Esophagus (tissue), 2 donors: ENCODE data around the gene SLCO4A1. TPM values are rescaled to one million over a fixed set of nuclear protein-coding genes. Genes with fewer than 3 reads are reported as not detected.

Experiments used
- H3K27ac ChIP-seq, 2 donors: one replicate each; pipeline ENCODE4 v1.5.1; 2013; ENCODE audit warnings: low read depth in 2 of 2, mild to moderate bottlenecking in 2 of 2, inconsistent platforms in 1 of 2, low read length in 1 of 2, moderate library complexity in 1 of 2
- H3K27me3 ChIP-seq, 2 donors: one replicate each; pipeline ENCODE4 v1.6.1; 2013; ENCODE audit warnings: low read length in 2 of 2, control low read depth in 1 of 2, mild to moderate bottlenecking in 1 of 2; ENCODE audit not compliant: insufficient read depth in 2 of 2, control insufficient read depth in 1 of 2
- H3K36me3 ChIP-seq, 2 donors: one replicate each; pipeline ENCODE4 v1.6.1; 2013; ENCODE audit warnings: low read length in 1 of 2; ENCODE audit not compliant: control insufficient read depth in 2 of 2, insufficient read depth in 2 of 2
- H3K4me1 ChIP-seq, 2 donors: one replicate each; pipeline ENCODE4 v1.6.1; 2013; ENCODE audit warnings: low read length in 1 of 2; ENCODE audit not compliant: control insufficient read depth in 2 of 2, insufficient read depth in 2 of 2
- H3K4me3 ChIP-seq, 2 donors: one replicate each; pipeline ENCODE4 v1.5.1; 2013; ENCODE audit warnings: low read length in 2 of 2, mild to moderate bottlenecking in 2 of 2, low read depth in 1 of 2, moderate library complexity in 1 of 2
- H3K9me3 ChIP-seq, 2 donors: one replicate each; pipeline ENCODE4 v1.6.1; 2013; ENCODE audit warnings: mild to moderate bottlenecking in 2 of 2, low read depth in 1 of 2, low read length in 1 of 2, moderate library complexity in 1 of 2; ENCODE audit not compliant: control insufficient read depth in 2 of 2, insufficient read depth in 1 of 2
- WGBS, 2 donors: extraction: QIAGEN DNeasy Blood & Tissue Kit; methylation state at CpG; one replicate each; pipeline ENCODE4 v1.1.7; 2013; 5-methylcytosine and 5-hydroxymethylcytosine counted together
- polyA plus RNA-seq, 2 donors: library from polyadenylated mRNA; stranded (reverse); fragments of 200-250 nt; gene quantifications; one replicate each; pipeline ENCODE4 v1.2.3, GENCODE V29; 2013
- donor health status: healthy with polysubstance abuse.
- donor health status: Bipolar disorder and iron deficiency.

Gene SLCO4A1
- polyA plus RNA-seq, 2 donors = 12.5 to 29.3 TPM

DNA sequence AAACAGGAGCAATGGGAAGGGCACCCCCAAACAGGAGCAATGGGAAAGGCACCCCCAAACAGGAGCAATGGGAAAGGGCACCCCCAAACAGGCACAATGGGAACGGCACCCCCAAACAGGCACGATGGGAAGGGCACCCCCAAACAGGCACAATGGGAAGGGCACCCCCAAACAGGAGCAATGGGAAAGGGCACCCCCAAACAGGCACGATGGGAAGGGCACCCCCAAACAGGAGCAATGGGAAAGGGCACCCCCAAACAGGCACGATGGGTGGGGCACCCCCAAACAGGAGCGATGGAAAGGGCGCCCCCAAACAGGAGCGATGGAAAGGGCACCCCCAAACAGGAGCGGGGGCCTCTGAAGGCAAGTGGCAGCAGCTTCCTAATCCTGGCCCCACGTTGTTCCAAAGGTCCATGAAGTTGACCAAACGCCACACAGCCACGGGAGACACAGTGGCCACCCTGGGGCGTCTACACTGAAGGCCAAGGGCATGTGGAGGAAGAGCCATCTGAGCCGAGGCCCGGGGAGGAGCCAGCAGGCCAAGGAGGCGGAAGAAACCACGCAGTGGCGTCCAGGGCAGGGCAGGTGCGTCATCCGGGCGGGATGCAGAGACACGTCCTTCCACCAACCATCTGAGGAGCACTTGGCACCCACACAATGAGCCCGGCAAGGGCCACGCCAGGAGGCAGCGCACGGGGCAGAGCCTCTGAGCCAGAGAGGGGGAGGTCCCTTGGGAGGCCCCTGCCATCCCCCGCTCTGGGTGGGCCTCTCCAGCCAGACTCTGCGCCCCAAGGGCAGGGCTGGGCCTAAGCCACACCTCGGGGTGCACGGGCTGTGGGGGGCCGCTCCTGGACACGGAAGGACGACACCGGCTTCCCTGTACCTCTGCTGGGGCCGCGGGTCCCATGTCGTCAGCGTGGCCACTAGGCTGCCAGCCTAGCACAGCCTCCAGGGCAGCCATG, 44.8 kb downstream of the SLCO4A1 start:
- Histone ChIP-seq H3K4me3 (no peak overlapping the region), H3K9me3 (peaks cover 0 to 2% of the 10 kb centered on the region in 2 donors), H3K27me3 (no peaks in the 10 kb centered on the region), H3K36me3 (no peaks in the 10 kb centered on the region), H3K27ac (no peak overlapping the region), H3K4me1 (peaks cover 6 to 13% of the 10 kb centered on the region in 2 donors)
- 75 to 76% methylated on average over 35 to 37 of the region's 37 CpGs for WGBS, 2 donors

DNA sequence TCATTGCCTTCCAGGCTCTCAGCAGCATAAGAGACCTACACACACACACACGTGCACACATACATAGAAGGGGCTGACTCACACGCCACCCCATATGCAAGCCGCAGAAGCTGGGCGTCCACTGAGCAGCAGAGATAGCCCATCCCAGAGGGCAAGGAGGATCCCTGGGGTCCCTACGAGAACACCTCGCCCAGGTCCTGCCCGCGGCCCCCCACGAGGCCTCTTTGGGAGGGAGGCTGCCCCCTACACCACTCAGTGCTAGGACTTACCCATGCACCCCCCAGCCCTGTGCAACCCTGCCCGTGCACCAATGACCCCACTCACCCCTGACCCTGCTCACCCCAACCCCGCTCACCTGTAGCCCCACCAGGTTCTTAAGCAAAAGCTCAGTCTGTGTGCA, 45.8 kb downstream of the SLCO4A1 start:
- Histone ChIP-seq H3K4me3 (no peak overlapping the region), H3K4me1 (peaks cover 6 to 12% of the 10 kb centered on the region in 2 donors), H3K9me3 (no peaks in the 10 kb centered on the region), H3K36me3 (no peaks in the 10 kb centered on the region), H3K27ac (no peak overlapping the region), H3K27me3 (no peaks in the 10 kb centered on the region)
- WGBS, 2 donors = 89 to 94% methylated on average over 11 of the region's 11 CpGs

DNA sequence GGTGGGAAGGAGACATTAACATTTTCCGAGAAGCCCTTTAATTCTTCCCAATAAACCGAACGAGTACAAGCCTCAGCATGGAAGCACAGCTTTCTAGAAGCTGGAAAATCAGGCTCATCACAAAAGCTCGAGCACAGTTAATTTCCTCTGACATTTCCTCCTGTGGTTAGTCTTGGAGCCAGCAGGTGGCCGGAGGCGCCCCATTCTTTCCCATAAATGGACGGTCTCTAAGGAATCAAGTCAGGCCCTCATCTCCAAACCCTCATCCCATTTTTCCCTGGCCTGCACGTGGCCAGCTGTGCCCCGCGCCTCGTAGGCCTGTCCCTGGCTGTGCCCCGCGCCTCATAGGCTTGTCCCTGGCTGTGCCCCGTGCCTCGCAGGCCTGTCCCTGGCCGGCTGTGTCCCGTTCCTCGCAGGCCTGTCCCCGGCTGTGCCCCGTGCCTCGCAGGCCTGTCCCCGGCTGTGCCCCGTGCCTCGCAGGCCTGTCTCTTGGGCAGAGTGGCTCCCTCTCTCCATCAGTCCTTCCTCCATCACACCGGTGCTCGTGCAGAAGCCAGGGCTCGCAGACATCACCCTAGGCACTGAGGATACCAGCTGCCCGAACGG, 46.7 kb downstream of the SLCO4A1 start:
- H3K4me3 ChIP-seq = no peak overlapping the region
- H3K27ac ChIP-seq = no peak overlapping the region
- peaks cover 6 to 12% of the 10 kb centered on the region in 2 donors for H3K4me1 ChIP-seq
- H3K36me3 ChIP-seq = no peaks in the 10 kb centered on the region
- no peaks in the 10 kb centered on the region for H3K27me3 ChIP-seq
- H3K9me3 ChIP-seq = no peaks in the 10 kb centered on the region
- WGBS, 2 donors = 72 to 73% methylated on average over 29 of the region's 29 CpGs

DNA sequence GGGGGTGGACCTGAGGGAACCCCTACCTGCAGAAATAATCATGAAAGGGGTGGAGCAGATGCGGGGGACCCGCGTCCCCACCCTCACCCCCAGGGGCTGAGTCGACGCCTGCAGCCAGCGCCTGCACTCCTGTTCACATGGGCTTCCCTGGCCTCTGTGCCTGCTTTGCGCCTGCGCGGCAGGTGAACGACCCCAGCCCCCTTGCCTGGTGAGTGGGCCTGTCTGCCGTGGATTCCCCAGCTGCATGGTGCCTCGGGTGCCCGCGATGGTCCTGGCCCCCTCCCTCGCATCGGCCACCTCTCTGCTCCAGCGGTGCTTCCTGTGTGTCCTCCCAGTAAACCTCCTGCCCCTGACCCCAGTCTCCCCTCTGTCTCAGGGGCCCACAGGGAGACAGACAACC, 47.6 kb downstream of the SLCO4A1 start:
- no peak overlapping the region for H3K27ac ChIP-seq
- no peaks in the 10 kb centered on the region for H3K27me3 ChIP-seq
- H3K36me3 ChIP-seq = no peaks in the 10 kb centered on the region
- 80 to 86% methylated on average over 17 of the region's 17 CpGs for WGBS, 2 donors
- peaks cover 6 to 12% of the 10 kb centered on the region in 2 donors for H3K4me1 ChIP-seq
- no peak overlapping the region for H3K4me3 ChIP-seq
- no peaks in the 10 kb centered on the region for H3K9me3 ChIP-seq

DNA sequence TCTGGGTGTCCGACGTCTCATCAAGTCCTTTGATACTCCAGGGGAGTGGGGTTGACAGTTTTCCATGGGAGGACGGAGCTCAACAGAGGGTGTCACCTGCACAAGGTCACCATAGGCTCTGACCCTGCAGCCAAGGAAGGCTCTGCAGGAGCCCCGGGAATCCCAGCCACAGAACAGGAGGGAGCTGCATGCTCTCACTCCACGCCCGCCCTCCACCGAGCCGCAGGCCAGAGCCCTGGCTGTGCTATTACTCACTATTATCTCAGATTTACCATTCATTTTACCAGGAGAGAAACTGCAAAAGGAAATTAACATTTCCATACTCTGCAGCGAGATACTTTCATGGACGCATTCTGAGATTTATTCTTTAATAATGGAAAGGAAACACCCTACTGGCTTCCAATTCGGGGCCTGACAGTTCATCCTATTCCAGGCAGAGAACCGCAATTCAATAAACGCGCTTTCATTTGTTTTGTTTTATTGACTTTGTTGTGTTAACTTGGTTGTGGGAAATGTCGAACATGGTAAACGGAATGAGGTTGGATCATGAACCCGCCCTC, 48.0 kb downstream of the SLCO4A1 start:
- H3K4me1 ChIP-seq = peaks cover 6 to 12% of the 10 kb centered on the region in 2 donors
- no peaks in the 10 kb centered on the region for H3K36me3 ChIP-seq
- no peaks in the 10 kb centered on the region for H3K9me3 ChIP-seq
- no peak overlapping the region for H3K27ac ChIP-seq
- H3K27me3 ChIP-seq = no peaks in the 10 kb centered on the region
- 77 to 78% methylated on average over 17 of the region's 17 CpGs for WGBS, 2 donors
- H3K4me3 ChIP-seq = no peak overlapping the region

DNA sequence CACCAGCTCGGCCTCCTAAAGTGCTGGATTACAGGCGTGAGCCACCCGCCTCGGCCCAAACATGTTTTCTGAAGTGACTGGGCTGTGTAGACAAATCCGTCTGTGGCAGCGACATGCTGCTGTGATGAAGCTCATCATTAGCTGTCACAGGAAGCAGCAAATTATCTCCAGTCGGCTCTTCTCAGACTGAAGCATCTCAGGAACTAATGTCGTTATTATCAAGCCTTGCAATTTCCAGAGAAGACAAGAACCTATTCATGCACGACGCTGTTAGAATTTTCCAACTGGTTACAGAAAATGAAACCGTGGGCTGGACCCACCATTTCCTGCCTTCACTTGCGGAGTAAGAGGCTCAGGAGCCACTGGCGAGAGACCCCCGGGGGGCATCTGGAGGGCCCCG, 49.2 kb downstream of the SLCO4A1 start:
- no peaks in the 10 kb centered on the region for H3K36me3 ChIP-seq
- WGBS, 2 donors = 75 to 78% methylated on average over 15 of the region's 15 CpGs
- H3K27me3 ChIP-seq = no peaks in the 10 kb centered on the region

DNA sequence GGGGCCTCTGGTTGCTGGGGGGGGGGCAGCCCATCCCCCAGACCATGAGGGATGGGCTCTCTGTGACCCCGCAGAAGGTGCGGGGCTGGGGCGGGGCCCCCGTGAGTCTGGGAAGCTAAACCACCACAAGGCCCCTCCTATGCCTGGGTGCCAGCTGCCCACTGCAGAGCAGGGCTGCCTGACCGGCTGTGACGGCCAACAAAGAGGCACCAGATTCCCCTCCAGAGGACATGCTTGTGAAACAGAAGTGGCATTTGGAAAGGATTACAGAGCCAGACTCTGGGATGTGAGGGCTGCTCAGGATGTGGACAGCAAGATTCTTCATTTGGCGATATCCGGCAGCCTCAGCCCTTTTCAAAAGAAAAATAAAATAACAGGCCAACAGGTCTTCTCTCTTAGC, 49.9 kb downstream of the SLCO4A1 start:
- no peak overlapping the region for H3K4me3 ChIP-seq
- H3K36me3 ChIP-seq = no peaks in the 10 kb centered on the region
- WGBS, 2 donors = 76 to 79% methylated on average over 8 of the region's 8 CpGs
- no peaks in the 10 kb centered on the region for H3K27me3 ChIP-seq
- no peaks in the 10 kb centered on the region for H3K9me3 ChIP-seq
- H3K4me1 ChIP-seq = peaks cover 4 to 5% of the 10 kb centered on the region in 2 donors
- no peak overlapping the region for H3K27ac ChIP-seq

More for the DNA sequence above, 49.2 kb downstream of the SLCO4A1 start:
- Histone ChIP-seq H3K27ac (no peak overlapping the region), H3K9me3 (no peaks in the 10 kb centered on the region), H3K4me1 (peaks cover 5 to 6% of the 10 kb centered on the region in 2 donors), H3K4me3 (no peak overlapping the region)

DNA sequence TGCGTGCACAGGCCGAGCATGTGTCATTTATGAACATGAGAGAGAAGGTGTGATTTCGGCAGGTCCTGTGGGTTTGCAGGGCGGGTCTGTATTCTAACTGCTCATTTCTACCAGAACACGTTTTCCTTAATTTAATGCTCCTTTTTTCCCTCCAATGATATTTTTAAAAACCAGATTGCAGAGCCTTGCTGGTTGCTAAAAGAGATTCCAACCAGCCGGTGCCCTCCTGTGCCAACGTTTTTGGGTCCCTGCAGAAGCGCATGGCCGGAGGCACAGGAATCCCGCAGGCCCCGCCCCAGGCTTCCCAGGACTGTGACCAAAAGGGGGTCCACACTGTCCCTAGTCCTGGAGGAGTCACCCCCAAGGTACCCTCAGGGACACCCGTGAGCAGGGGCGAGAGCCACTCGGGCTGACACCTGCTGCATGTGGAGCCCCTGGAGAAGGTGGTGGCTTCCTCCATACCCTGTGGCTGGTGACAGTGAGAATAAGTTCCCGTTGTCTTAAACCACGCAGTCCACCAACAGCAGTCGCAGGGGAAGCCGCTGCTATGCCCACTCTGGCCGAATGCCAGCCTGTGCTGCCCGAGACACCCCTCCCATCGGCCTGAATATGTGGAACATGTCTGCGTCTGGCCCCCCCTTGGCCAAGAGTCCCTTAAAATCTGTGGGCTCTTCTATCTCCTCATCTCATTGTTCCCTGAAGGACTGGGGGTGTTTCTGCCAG, 50.7 kb downstream of the SLCO4A1 start:
- Histone ChIP-seq H3K36me3 (no peaks in the 10 kb centered on the region), H3K4me1 (no peaks in the 10 kb centered on the region), H3K27ac (no peak overlapping the region), H3K4me3 (no peak overlapping the region), H3K27me3 (no peaks in the 10 kb centered on the region), H3K9me3 (no peaks in the 10 kb centered on the region)
- 68 to 69% methylated on average over 22 of the region's 22 CpGs for WGBS, 2 donors

DNA sequence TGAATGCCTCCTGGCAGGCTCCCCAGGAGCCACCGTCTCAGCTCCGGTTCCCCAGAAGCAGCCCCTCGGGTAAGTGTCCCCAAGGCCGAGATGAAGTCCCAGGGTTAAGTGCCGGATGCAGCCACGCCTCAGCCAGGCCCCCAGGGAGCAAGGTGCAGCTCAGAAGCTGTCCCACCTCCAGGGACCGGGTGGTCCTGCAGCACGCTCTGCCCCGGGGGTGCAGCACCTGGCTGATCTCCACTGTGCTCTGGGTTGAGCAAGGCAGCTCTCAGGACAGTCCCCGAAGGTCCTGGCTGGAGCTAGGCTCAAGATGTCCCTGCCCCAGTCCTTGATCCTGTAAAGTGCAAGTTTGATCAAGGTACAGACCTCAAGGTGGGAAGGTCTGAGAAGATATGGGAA, 51.2 kb downstream of the SLCO4A1 start:
- Histone ChIP-seq H3K9me3 (no peaks in the 10 kb centered on the region), H3K36me3 (no peaks in the 10 kb centered on the region), H3K27me3 (no peaks in the 10 kb centered on the region), H3K27ac (no peak overlapping the region), H3K4me3 (no peak overlapping the region), H3K4me1 (no peaks in the 10 kb centered on the region)
- 64 to 69% methylated on average over 10 of the region's 10 CpGs for WGBS, 2 donors
